CD4-positive, alpha-beta T cell (primary cell): Measurements from ENCODE around the gene PDE5A. TPM values are rescaled to one million over a fixed set of nuclear protein-coding genes. Genes with fewer than 3 reads are reported as not detected.

Experiments used
- ATAC-seq: fragments of 200-7000 bp; cut with Tn5 transposase; one replicate; pipeline ENCODE4 v1.10.0; 2022; ENCODE audit warnings: mild to moderate bottlenecking; ENCODE audit not compliant: poor library complexity
- CTCF ChIA-PET: fragments of 350-600 bp; sonication (Branson Sonifier 250); formaldehyde crosslinking; loops from one replicate; lab custom pipeline; 2021; ENCODE audit warnings: antibody characterized with exemption, inconsistent platforms; lab: Charles Lee
- POLR2A ChIA-PET: fragments of 350-600 bp; sonication (Branson Sonifier 250); formaldehyde crosslinking; loops from one replicate; lab custom pipeline; 2021; ENCODE audit warnings: antibody characterized with exemption, inconsistent platforms; lab: Charles Lee
- DNase-seq, 14 experiments: peaks; one replicate each; pipeline ENCODE4 v3.0.0-alpha.2; 2013 to 2020; ENCODE audit warnings: mixed read lengths in 2 of 14
- H3K27ac ChIP-seq, 2 donors: one replicate each; pipeline versions ENCODE4 v1.5.1 to v1.7.0; 2013; ENCODE audit warnings: low read length in 2 of 2, low read depth in 1 of 2, mild to moderate bottlenecking in 1 of 2
- H3K27me3 ChIP-seq, 2 experiments: 1 replicate in 1 of 2; 2 replicates in 1 of 2; pipeline versions ENCODE4 v1.6.1 to v1.7.0; 2013; ENCODE audit warnings: low read length in 2 of 2, control low read depth in 1 of 2, mild to moderate bottlenecking in 1 of 2, moderate library complexity in 1 of 2; ENCODE audit not compliant: insufficient read depth in 2 of 2, control insufficient read depth in 1 of 2
- H3K36me3 ChIP-seq: one replicate; pipeline ENCODE4 v1.6.1; 2013; ENCODE audit warnings: low read length, control low read depth; ENCODE audit not compliant: insufficient read depth
- H3K4me1 ChIP-seq: one replicate; pipeline ENCODE4 v1.6.1; 2013; ENCODE audit warnings: low read length, control low read depth; ENCODE audit not compliant: insufficient read depth
- H3K4me3 ChIP-seq: one replicate; pipeline ENCODE4 v1.5.1; 2013; ENCODE audit warnings: mild to moderate bottlenecking, low read length, moderate library complexity
- H3K9me3 ChIP-seq, 2 experiments: 1 replicate in 1 of 2; 2 replicates in 1 of 2; pipeline versions ENCODE4 v1.6.1 to v1.7.0; 2013; ENCODE audit warnings: low read length in 2 of 2, mild to moderate bottlenecking in 2 of 2, control low read depth in 1 of 2, moderate library complexity in 1 of 2; ENCODE audit not compliant: control insufficient read depth in 1 of 2, insufficient read depth in 1 of 2
- H3K27ac Mint-ChIP-seq: one replicate; pipeline ENCODE4 v1.8.0; 2020; ENCODE audit warnings: mixed read lengths
- H3K27me3 Mint-ChIP-seq: one replicate; pipeline ENCODE4 v1.8.0; 2021; ENCODE audit warnings: mixed read lengths
- H3K36me3 Mint-ChIP-seq: one replicate; pipeline ENCODE4 v1.8.0; 2021; ENCODE audit warnings: low read depth, mixed read lengths
- H3K4me1 Mint-ChIP-seq: one replicate; pipeline ENCODE4 v1.8.0; 2021; ENCODE audit warnings: low read depth, mixed read lengths
- H3K4me3 Mint-ChIP-seq: one replicate; pipeline ENCODE4 v1.8.0; 2020; ENCODE audit warnings: mild to moderate bottlenecking, mixed read lengths
- H3K9me3 Mint-ChIP-seq: one replicate; pipeline ENCODE4 v1.8.0; 2020; ENCODE audit warnings: mixed read lengths
- intact Hi-C, 2 experiments: fragments of 100-400 bp; cut with DNase I in 1 of 2; cut with micrococcal nuclease in 1 of 2; formaldehyde crosslinking; loops; one replicate each; pipeline versions ENCODE4 v1.15.1 to v1.9.0; 2023 to 2025; cut with DNase I, micrococcal nuclease
- total RNA-seq, 174 experiments: library from RNA in 2 of 174; stranded (reverse) in 2 of 174; gene quantifications; one replicate each; pipeline ENCODE4 v1.2.3 and lab custom pipeline; 2021 to 2026
- TF ChIP-seq, protein P1 (sequence below): fragments of 200-600 bp; IDR thresholded peaks from one replicate; pipeline ENCODE4 v1.8.0; 2022; ENCODE audit warnings: antibody characterized with exemption, mild to moderate bottlenecking

The PDE5A gene
- total RNA-seq, 2 experiments from 2014 or later = 0.11 to 0.56 TPM

DNA sequence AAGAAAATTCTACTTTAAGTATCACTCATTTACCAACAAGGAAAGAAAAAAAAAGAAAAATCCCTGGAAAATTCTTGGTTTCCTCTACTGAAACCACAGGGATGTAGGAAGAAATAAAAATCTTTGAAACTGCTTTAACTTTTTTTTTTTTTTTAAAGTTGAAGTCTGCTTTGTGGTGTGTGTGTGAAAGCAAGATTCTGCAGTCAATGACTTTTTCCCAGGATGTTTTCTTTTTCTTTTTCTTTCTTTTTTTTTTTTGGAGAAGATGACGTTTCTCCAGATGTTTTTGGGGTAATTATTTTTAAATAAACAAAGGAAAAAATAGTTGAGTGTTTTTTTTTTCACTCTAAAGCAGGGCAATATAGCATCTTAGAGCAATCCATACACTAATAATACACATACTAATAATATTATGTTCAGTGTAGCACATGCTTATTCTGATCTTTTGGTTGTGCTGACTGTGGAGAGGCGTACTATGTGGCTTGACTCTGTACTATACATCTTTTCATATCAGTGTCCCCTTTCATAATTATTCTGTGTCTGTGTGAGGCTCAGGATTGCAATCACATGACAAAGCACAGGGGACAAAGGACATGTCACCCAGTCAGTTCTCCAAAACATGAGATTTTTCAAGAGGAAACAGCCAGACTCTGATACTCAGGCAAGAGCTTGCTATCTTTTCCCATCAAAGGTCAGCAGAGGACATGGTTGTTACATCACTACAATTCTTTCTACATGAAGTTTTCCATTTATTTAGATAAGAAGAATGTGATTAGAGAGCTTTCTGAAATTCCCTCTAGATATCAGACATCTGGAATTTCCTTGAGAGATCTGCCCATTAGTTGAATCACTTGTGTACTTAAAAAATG, 111.0 kb downstream of the PDE5A start:
- Mint-ChIP-seq H3K4me1 (no peaks in the 10 kb centered on the region), H3K4me3 (no peak overlapping the region), H3K9me3 (no peaks in the 10 kb centered on the region), H3K27me3 (no peaks in the 10 kb centered on the region), H3K27ac (no peak overlapping the region), H3K36me3 (peaks cover 45% of the 10 kb centered on the region)
- intact Hi-C loops = no loop called here
- Histone ChIP-seq H3K27me3 (no peaks in the 10 kb centered on the region), H3K4me1 (no peaks in the 10 kb centered on the region), H3K27ac (no peak overlapping the region), H3K9me3 (no peaks in the 10 kb centered on the region), H3K36me3 (peaks cover 39% of the 10 kb centered on the region), H3K4me3 (no peak overlapping the region)
- TF ChIP-seq, protein P1, sequence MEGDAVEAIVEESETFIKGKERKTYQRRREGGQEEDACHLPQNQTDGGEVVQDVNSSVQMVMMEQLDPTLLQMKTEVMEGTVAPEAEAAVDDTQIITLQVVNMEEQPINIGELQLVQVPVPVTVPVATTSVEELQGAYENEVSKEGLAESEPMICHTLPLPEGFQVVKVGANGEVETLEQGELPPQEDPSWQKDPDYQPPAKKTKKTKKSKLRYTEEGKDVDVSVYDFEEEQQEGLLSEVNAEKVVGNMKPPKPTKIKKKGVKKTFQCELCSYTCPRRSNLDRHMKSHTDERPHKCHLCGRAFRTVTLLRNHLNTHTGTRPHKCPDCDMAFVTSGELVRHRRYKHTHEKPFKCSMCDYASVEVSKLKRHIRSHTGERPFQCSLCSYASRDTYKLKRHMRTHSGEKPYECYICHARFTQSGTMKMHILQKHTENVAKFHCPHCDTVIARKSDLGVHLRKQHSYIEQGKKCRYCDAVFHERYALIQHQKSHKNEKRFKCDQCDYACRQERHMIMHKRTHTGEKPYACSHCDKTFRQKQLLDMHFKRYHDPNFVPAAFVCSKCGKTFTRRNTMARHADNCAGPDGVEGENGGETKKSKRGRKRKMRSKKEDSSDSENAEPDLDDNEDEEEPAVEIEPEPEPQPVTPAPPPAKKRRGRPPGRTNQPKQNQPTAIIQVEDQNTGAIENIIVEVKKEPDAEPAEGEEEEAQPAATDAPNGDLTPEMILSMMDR = no peak
- ChIA-PET CTCF (no interaction called here), POLR2A (no interaction called here)
- DNase-seq (no peak), ATAC-seq (no peak)

DNA sequence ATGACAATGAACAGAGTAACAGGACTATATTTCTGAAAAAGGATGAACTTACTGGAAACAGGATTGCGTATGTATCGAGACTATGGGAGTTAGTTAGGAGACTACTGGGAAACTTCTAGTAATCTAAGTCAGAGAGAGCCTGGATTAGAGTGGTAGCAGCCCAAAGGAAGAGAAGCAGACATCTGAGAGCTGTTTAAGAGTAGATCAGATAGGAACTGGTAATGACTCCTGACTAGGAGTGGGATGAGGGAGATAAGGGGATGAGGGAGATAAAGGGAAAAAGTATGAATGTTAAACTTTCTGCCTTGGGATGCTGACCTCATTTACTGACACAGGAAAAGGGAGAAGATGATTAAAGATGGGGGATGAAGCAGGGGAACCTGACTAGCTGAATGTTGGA, 116.2 kb downstream of the PDE5A start:
- no peaks in the 10 kb centered on the region for H3K4me1 ChIP-seq
- ChIA-PET CTCF (no interaction called here), POLR2A (no interaction called here)
- no peaks in the 10 kb centered on the region for H3K27me3 Mint-ChIP-seq
- peaks cover 29% of the 10 kb centered on the region for H3K36me3 ChIP-seq
- intact Hi-C loops = no loop called here
- H3K27ac Mint-ChIP-seq = no peak overlapping the region
- TF ChIP-seq, protein P1 = no peak
- ATAC-seq = no peak
- H3K4me3 Mint-ChIP-seq = no peak overlapping the region
- no peak overlapping the region for H3K27ac ChIP-seq
- DNase-seq = no peak
- H3K27me3 ChIP-seq = no peaks in the 10 kb centered on the region
- H3K4me1 Mint-ChIP-seq = no peaks in the 10 kb centered on the region
- H3K9me3 ChIP-seq = no peaks in the 10 kb centered on the region
- peaks cover 41% of the 10 kb centered on the region for H3K36me3 Mint-ChIP-seq
- no peaks in the 10 kb centered on the region for H3K9me3 Mint-ChIP-seq
- no peak overlapping the region for H3K4me3 ChIP-seq

DNA sequence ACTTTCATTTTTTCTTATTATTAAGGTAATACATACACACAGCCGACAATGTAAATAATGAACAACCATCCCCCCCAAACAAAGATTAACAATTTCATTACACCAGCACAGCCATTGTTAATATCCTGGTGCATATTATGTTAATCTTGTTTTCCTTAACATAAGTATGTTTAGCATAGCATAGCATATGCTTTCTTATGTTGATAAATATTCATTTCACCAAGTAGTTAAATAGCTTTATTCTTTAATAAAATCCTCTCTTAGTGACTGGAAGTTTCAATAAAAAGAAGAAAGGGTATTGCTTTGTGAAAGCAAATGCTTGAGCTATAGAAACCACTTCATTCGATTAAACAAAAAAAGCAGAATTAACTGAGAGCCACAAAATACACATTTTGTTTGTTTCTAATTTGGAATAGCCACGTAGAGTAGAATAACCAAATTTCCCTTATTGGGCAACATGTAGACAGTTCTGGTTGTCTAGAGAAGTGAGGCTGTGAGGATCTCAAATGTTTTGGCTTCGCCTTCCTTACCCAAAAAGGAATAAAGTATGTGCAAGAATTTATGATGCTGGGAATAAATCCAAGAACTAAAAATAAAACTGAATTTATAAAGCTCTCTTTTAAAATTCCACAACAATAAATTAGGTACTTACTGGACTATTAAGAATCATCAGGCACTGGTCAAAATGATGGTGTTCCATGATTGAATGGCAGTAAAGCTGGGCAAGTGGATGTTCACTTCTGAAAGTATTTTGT, 118.0 kb downstream of the PDE5A start:
- CTCF ChIA-PET = no interaction called here
- ATAC-seq = no peak
- Mint-ChIP-seq H3K27me3 (no peaks in the 10 kb centered on the region), H3K27ac (no peak overlapping the region), H3K36me3 (peaks cover 49% of the 10 kb centered on the region), H3K9me3 (no peaks in the 10 kb centered on the region), H3K4me3 (no peak overlapping the region), H3K4me1 (no peaks in the 10 kb centered on the region)
- Histone ChIP-seq H3K27ac (no peak overlapping the region), H3K4me1 (no peaks in the 10 kb centered on the region), H3K9me3 (no peaks in the 10 kb centered on the region), H3K36me3 (peaks cover 29% of the 10 kb centered on the region), H3K4me3 (no peak overlapping the region), H3K27me3 (no peaks in the 10 kb centered on the region)
- POLR2A ChIA-PET = interaction anchor here (1.1 kb wide), 1 partner anchor 20 kb away, joined by 3 read pairs; no protein-coding TSS in a partner anchor
- intact Hi-C loops = no loop called here
- DNase-seq = no peak
- TF ChIP-seq, protein P1 = no peak
